Epidermal melanocyte (primary cell): Measurements from ENCODE around the gene PCDHGA9.
"Not testable (repeated sequence)": the region's sequence is repeated elsewhere in the genome, so short reads cannot be mapped to it uniquely, and the experiment has no call there.

ENCODE experiments used
- DNase-seq: peaks from one replicate; pipeline ENCODE4 v3.0.0; 2011; ENCODE audit warnings: low spot score; ENCODE audit not compliant: insufficient read length

The PCDHGA9 gene

GRCh38 chr5:141383345-141383744, 19.2 kb upstream of the PCDHGA9 start:
- no peak for DNase-seq

- DNase-seq, result no peak
Observed at GRCh38 chr5:141384471-141385267, 17.9 kb upstream of the PCDHGA9 start.

DNA sequence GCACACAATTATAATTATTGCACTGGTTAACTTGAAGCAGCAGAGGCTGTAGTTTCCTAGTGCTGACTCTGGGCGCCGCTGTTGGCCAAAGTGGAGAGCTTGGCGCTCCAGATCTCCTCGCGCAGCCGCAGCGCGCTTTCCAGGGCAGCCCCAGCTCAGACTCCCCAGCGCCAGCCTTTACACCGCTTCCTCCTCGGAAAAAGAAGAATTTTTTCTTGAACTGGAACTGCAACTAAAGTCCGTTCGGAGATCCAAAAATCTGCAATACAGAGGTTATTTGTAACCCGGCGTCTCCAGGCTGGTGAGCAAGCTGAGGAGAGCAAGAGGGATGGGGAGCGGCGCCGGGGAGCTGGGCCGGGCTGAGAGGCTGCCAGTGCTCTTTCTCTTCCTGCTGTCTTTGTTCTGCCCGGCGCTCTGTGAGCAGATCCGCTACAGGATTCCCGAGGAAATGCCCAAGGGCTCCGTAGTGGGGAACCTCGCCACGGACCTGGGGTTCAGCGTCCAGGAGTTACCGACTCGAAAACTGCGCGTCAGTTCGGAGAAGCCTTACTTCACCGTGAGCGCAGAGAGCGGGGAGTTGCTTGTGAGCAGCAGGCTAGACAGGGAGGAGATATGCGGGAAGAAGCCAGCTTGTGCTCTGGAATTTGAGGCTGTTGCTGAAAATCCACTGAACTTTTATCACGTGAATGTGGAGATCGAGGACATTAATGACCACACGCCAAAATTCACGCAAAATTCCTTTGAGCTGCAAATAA, 14.8 kb upstream of the PCDHGA9 start, which contains the start of gene PCDHGB4:
TSS of gene PCDHGB4 (plus strand) at position 142 of the 755 bp plus-strand sequence. CDS start at position 329, 187 bp downstream.
- DNase-seq, result not testable (repeated sequence)

DNA sequence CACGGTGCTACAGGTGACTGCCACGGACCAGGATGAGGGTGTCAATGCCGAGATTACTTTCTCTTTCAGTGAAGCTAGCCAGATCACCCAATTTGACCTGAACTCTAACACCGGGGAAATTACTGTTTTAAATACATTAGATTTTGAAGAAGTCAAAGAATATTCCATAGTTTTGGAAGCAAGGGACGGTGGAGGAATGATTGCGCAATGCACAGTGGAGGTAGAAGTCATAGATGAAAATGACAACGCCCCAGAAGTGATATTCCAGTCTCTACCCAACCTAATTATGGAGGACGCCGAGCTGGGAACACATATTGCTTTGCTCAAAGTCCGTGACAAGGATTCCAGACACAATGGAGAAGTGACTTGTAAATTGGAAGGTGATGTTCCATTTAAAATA, 13.9 kb upstream of the PCDHGA9 start:
- no peak for DNase-seq

- no peak for DNase-seq
Observed at GRCh38 chr5:141389153-141390042, 13.2 kb upstream of the PCDHGA9 start.

GRCh38 chr5:141392429-141393198, 10.0 kb upstream of the PCDHGA9 start, which contains the start of gene PCDHGA8:
Gene PCDHGA8, plus strand, starts transcription at chr5:141392633. Its CDS starts 181 bp downstream, at chr5:141392814.
- no peak for DNase-seq

DNA sequence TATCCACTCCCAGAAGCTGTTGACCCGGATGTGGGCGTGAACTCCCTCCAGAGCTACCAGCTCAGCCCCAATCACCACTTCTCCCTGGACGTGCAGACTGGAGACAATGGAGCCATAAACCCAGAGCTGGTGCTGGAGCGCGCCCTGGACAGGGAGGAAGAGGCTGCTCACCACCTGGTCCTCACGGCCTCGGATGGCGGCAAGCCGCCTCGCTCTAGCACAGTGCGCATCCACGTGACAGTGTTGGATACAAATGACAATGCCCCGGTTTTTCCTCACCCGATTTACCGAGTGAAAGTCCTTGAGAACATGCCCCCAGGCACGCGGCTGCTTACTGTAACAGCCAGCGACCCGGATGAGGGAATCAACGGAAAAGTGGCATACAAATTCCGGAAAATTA, 9.3 kb upstream of the PCDHGA9 start:
- no peak for DNase-seq

GRCh38 chr5:141394401-141395187, 8.0 kb upstream of the PCDHGA9 start:
- DNase-seq, result not testable (repeated sequence)

GRCh38 chr5:141397756-141398551, 4.6 kb upstream of the PCDHGA9 start, which contains the start of gene PCDHGB5:
Gene PCDHGB5, plus strand, starts transcription at chr5:141397947. Its CDS starts 181 bp downstream, at chr5:141398128.
- DNase-seq, result not testable (repeated sequence)

DNA sequence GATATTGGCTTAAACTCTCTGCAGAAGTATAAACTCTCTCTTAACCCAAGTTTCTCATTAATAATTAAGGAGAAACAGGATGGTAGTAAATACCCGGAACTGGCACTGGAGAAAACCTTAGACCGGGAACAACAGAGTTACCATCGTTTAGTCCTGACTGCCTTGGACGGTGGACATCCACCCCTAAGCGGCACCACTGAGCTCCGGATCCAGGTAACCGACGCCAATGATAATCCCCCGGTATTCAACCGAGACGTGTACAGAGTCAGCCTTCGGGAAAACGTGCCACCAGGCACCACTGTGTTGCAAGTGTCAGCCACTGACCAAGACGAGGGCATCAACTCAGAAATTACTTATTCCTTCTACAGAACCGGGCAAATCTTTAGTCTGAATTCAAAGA, 4.0 kb upstream of the PCDHGA9 start:
- no peak for DNase-seq

DNA sequence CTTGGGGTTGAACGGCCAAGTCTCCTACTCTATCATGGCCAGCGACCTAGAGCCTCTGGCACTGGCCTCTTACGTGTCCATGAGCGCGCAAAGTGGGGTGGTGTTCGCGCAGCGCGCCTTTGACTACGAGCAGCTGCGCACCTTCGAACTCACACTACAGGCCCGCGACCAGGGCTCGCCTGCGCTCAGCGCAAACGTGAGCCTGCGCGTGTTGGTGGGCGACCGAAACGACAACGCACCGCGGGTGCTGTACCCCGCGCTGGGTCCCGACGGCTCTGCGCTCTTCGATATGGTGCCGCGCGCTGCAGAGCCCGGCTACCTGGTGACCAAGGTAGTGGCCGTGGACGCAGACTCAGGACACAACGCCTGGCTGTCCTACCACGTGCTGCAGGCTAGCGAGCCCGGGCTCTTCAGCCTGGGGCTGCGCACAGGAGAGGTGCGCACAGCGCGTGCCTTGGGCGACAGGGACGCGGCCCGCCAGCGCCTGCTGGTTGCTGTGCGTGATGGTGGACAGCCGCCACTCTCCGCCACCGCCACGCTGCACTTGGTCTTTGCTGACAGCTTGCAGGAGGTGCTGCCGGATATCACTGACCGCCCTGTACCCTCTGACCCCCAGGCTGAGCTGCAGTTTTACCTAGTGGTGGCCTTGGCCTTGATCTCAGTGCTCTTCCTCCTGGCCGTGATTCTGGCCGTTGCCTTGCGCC, 2.9 kb upstream of the PCDHGA9 start:
- no peak for DNase-seq

- DNase-seq, result no peak
Observed at GRCh38 chr5:141403387-141403786, 809 bp downstream of the PCDHGA9 start.

DNA sequence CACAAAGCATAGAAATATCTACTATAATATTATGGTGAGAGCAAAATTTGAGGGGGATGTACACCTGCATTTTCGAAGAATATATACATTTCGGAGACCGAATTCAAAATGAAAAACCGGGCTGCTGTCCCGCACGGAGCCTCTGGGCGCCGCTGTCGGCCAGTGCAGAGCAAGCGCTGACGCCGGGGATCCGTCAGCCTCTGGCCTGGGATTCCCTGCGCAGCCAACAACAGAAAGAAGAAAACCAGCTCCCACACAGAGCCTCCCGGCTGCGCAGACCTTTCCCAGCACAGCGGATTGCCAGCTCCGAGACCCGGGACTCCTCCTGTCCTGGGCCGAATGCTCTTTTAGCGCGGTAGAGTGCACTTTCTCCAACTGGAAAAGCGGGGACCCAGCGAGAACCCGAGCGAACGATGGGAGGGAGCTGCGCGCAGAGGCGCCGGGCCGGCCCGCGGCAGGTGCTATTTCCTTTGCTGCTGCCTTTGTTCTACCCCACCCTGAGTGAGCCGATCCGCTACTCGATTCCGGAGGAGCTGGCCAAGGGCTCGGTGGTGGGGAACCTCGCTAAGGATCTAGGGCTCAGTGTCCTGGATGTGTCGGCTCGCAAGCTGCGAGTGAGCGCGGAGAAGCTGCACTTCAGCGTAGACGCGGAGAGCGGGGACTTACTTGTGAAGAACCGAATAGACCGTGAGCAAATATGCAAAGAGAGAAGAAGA, 5.4 kb downstream of the PCDHGA9 start, which contains the start of gene PCDHGB6:
TSS of gene PCDHGB6 (plus strand) at position 232 of the 716 bp plus-strand sequence. CDS start at position 414, 182 bp downstream.
- DNase-seq, result not testable (repeated sequence)

DNA sequence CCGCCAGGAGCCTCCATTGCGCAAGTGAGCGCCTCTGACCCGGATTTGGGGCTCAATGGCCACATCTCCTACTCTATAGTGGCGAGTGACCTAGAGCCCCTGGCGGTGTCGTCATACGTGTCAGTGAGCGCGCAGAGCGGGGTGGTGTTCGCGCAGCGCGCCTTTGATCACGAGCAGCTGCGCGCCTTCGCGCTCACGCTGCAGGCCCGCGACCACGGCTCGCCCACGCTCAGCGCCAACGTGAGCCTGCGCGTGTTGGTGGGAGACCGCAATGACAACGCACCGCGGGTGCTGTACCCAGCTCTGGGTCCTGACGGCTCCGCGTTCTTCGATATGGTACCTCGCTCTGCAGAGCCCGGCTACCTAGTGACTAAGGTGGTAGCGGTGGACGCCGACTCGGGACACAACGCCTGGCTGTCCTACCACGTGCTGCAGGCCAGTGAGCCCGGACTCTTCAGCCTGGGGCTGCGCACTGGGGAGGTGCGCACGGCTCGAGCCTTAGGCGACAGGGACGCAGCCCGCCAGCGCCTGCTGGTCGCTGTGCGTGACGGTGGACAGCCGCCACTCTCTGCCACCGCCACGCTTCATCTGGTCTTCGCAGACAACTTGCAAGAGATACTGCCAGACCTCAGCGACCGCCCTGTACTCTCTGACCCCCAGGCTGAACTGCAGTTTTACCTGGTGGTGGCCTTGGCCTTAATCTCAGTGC, 7.2 kb downstream of the PCDHGA9 start:
- DNase-seq, result no peak

GRCh38 chr5:141411575-141411974, 9.0 kb downstream of the PCDHGA9 start:
- no peak for DNase-seq

GRCh38 chr5:141412854-141413539, 10.4 kb downstream of the PCDHGA9 start, which contains the start of gene PCDHGA10:
Gene PCDHGA10, plus strand, starts transcription at chr5:141412987. Its CDS starts 189 bp downstream, at chr5:141413176.
- peak; percentile 46 for DNase-seq
